OCI-LY1 (cell line): ENCODE results near the gene BGLAP.

ENCODE experiments used
- CTCF ChIP-seq: fragments of 200-600 bp; sonication (generic), shearing (Covaris generic); IDR thresholded peaks from 2 replicates; pipeline ENCODE4 v1.5.1; 2017; ENCODE audit warnings: mild to moderate bottlenecking, antibody characterized with exemption, low read length, moderate library complexity, mixed read lengths
- EZH2 ChIP-seq: fragments of 200-600 bp; sonication (generic), shearing (Covaris generic); IDR thresholded peaks from 2 replicates; pipeline ENCODE4 v1.8.0; 2017; ENCODE audit warnings: borderline replicate concordance, mixed run types, mild to moderate bottlenecking, antibody characterized with exemption, low read length, moderate library complexity, mixed read lengths

- TF ChIP-seq CTCF (no peak), EZH2 (no peak)
Measured at GRCh38 chr1:156268336-156268735, 26.4 kb downstream of the BGLAP start.
